AG09309 (cell line): Measurements from ENCODE around the gene HOXB8.

Experiments
- DNase-seq: peaks from one replicate; pipeline ENCODE4 v3.0.0-alpha.2; 2010; ENCODE audit warnings: low read depth
- H3K4me3 ChIP-seq: 2 replicates; pipeline ENCODE4 v1.5.1; 2011; ENCODE audit warnings: mild to moderate bottlenecking, low read depth, low read length, moderate library complexity; ENCODE audit not compliant: control insufficient read depth
- TF ChIP-seq, protein P1 (sequence below): IDR thresholded peaks from 2 replicates; pipeline ENCODE4 v1.5.1; 2011; ENCODE audit warnings: mild to moderate bottlenecking, low read depth, low read length, inconsistent platforms; ENCODE audit not compliant: insufficient read depth, control insufficient read depth; ENCODE audit errors: missing control alignments

Gene HOXB8

DNA sequence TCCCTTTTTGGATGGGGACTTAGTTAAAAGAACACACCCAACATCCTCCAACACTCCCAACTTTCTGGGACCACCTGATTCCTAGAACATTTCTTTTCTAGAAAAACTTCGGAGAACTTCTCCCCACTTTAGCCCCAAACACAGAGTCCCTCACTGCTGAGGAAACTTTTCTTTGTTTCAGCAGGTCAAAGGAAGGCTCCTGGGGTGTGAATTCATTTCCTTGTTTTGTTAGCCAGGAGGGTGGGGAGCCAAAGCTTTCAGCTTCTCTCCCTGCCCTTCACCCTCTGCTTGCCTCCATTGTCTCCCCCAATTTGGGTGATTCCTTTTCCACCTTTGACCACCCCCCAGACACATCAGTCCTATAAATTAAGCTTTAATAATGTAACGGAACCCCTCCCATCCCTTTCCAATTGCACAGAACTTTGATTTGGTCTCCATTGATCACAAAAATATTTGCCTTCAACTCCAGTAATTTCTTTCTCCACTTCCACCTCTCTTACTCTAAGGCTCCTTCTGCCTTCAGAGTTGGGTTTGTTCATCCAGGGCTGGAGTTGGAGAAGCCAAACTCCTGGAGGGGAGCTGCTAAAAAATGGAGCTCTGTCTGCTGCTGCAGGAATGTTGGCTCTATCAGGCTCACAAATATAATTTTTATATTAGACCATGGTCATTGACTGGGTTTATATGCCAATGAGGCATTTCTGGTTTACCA lies 47.3 kb downstream of the HOXB8 start:
- no peak for DNase-seq
- no peak overlapping the region for H3K4me3 ChIP-seq
- TF ChIP-seq, protein P1, sequence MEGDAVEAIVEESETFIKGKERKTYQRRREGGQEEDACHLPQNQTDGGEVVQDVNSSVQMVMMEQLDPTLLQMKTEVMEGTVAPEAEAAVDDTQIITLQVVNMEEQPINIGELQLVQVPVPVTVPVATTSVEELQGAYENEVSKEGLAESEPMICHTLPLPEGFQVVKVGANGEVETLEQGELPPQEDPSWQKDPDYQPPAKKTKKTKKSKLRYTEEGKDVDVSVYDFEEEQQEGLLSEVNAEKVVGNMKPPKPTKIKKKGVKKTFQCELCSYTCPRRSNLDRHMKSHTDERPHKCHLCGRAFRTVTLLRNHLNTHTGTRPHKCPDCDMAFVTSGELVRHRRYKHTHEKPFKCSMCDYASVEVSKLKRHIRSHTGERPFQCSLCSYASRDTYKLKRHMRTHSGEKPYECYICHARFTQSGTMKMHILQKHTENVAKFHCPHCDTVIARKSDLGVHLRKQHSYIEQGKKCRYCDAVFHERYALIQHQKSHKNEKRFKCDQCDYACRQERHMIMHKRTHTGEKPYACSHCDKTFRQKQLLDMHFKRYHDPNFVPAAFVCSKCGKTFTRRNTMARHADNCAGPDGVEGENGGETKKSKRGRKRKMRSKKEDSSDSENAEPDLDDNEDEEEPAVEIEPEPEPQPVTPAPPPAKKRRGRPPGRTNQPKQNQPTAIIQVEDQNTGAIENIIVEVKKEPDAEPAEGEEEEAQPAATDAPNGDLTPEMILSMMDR, result no peak

DNA sequence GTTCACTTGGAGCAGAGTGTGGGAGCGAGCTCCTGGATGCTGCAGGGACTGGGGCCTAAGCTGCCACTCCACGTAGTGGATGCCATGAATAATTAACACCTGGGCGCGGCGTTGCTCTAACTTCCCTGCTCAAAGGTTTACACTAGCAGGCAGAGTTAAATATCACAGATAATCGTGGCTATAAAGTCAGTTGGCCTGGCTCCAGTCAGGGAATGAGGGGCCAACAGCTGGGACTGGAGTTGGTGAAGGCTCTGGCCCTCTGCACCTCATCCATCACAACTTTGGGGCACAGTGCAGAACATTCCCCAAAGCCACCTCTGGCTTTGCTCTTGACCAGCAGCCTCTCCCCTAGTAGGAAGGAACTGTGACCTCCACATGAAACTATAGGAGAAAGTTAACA lies 47.9 kb downstream of the HOXB8 start:
- no peak for DNase-seq
- H3K4me3 ChIP-seq, result no peak overlapping the region
- TF ChIP-seq, protein P1, result no peak

DNA sequence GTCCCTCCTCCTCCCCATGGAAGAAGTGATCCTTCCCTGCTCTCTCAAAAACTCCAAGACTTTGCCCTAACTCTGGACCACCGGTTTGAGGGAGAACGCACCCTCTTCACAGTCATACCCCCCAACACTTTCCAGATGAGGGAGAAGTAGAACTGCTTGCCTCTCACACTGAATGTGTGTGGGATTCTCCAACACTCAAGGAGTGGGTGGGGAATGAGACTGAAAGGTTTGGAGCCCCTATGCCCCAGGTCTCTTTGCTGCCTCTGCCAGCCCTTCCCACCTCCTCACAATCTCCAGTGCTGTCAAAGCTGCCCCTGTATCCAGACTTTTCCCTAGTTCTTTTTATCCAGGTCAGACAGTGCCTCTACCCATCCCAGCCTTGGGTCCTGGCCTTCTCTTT lies 48.4 kb downstream of the HOXB8 start:
- no peak overlapping the region for H3K4me3 ChIP-seq
- TF ChIP-seq, protein P1, result no peak
- no peak for DNase-seq

DNA sequence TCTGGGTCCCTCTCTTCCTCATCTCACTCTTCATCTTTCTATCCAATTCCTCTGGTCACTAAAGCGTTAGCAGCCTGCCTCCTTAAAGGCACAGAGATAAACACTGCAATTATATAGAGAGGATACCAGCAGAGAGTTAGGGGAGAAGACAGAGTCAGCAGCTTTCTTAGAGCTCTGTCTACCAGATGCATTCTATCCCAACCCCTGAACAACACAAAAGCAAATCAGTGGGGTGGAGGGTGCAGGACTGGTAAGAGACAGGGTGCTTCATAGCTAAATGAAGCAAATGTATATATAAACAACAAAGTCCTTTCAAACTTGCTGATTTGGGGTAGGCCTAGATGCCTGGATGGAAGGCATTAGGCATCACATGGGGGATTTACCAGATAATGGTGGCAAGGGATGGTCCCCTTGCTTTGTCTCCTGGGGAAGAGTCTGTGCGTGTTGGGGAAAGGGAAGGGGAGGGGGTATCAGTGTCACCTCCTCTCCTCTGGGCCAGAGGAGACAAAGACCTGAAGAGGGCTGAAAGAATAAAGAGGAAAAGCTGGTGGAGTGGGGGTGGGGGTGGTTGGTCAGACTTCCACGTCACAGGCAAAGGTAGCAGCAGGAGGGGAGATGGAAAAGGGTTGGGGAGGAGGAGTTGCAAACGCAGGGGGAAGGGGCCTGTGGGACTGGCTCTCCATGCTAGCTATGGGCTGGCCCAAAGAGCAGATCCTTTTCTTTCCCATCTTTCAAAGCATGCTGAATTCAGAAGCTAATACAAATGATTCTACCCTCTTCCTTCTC lies 49.0 kb downstream of the HOXB8 start:
- TF ChIP-seq, protein P1, result no peak
- no peak for DNase-seq
- H3K4me3 ChIP-seq, result no peak overlapping the region

DNA sequence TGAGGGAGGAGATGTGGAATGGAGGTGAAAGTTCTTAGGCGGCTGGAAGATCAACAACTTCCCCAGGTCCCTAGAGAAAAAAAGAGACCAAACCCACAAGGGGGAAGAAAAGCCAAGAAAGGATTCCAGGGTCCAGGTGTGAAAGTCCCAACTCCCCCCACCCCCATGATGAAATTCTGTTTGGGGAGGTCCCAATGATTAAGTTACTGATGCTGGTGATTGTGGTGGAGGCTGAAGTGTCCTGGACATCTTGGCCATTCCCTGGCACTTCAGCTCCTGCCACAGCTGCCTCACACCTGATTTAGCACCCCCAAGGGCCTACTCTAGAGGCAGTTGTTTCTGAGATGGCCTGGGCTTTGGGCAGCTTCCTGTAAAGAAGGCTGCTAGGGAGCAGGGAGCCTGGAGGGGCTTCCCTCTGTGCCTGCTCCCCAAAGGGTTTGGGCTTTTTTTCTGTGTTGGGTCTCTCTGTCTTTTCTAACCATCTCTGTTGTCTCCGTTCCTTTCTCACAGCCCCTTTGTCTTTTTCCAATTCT lies 50.0 kb downstream of the HOXB8 start:
- no peak for DNase-seq
- TF ChIP-seq, protein P1, result no peak
- H3K4me3 ChIP-seq, result no peak overlapping the region

DNA sequence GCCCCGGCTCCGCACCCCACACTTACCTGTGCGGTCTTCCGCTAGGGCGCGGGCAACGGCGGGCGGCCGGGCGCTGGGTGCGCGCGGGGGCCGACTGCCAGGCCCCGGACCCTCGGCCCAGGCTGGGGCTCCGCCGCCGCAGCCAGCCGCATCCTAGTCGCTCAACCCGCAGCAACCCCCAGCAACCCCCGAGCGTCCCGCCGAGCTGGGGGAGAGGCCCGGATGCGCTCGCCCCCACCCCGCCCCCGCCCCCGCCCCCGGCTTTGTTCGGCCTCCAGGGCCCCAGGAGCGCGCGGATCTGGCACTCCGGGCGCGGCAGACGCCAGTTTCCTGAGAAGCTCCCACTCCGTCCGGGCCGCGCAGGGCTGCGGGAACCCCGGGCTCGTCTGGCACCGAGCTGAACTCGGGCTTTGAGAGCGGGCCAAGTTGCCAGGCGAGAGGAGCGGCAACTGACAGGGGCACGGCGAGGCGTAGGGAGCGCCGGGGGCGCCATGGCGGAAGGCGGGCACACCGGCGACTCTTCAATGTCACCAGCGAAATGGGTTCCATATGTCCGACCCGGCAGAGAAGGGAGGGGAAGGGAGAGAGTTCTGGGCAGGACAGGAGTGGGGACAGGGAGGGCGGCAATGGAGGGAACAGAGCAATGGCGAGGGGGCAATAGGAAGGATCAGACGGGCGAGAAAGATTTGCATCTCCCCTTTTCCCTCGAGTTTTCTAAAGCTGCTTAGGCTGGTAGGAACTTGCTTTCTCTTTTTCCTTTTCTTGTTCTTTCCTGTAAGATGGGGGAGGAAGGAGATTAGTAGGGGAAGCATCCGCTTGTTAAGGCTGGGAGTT lies 50.7 kb downstream of the HOXB8 start:
- DNase-seq, result no peak
- H3K4me3 ChIP-seq, result peak overlapping the region; percentile 8; the same call in 1 of the 2 replicates
- TF ChIP-seq, protein P1, result no peak
